Gastrocnemius medialis (tissue), 4 donors: ENCODE measurements around the gene MN1. TPM values are rescaled to one million over a fixed set of nuclear protein-coding genes. Genes with fewer than 3 reads are reported as not detected.

ENCODE experiments used
- ATAC-seq, 2 donors: fragments of 150-250 bp; one replicate each; pipeline ENCODE4 v1.9.1; 2016
- DNase-seq, 2 donors: peaks; one replicate each; pipeline ENCODE4 v3.0.0-alpha.2; 2019
- H3K27ac ChIP-seq, 4 donors: fragments of 200-600 bp; sonication (generic); 1 replicate in 1 of 4; 2 replicates in 3 of 4; pipeline ENCODE4 v1.5.1; 2016 to 2018; ENCODE audit warnings: mild to moderate bottlenecking in 2 of 4, moderate library complexity in 1 of 4
- H3K27me3 ChIP-seq, 3 donors: fragments of 200-600 bp; sonication (generic) in 2 of 3; 1 replicate in 1 of 3; 2 replicates in 2 of 3; pipeline versions ENCODE4 v1.5.1 to v1.6.0; 2016 to 2019; ENCODE audit warnings: mild to moderate bottlenecking in 1 of 3, moderate library complexity in 1 of 3
- H3K36me3 ChIP-seq, 2 donors: fragments of 200-600 bp; sonication (generic) in 1 of 2; one replicate each; pipeline ENCODE4 v1.5.1; 2017 to 2018
- H3K4me1 ChIP-seq, 2 donors: fragments of 200-600 bp; sonication (generic) in 1 of 2; one replicate each; pipeline ENCODE4 v1.5.1; 2016 to 2017; ENCODE audit warnings: mild to moderate bottlenecking in 2 of 2
- H3K4me3 ChIP-seq, 4 donors: fragments of 200-600 bp; sonication (generic) in 3 of 4; 1 replicate in 1 of 4; 2 replicates in 3 of 4; pipeline ENCODE4 v1.5.1; 2016 to 2019; ENCODE audit warnings: mild to moderate bottlenecking in 2 of 4
- H3K9me3 ChIP-seq, 3 donors: fragments of 200-600 bp; sonication (generic) in 2 of 3; 1 replicate in 1 of 3; 2 replicates in 2 of 3; pipeline ENCODE4 v1.5.1; 2016 to 2019
- POLR2A ChIP-seq, 2 donors: fragments of 450-650 bp; IDR thresholded peaks; one replicate each; pipeline ENCODE4 v1.6.1; 2017; ENCODE audit warnings: antibody characterized with exemption in 2 of 2, mild to moderate bottlenecking in 2 of 2, moderate library complexity in 2 of 2
- in situ Hi-C, 4 donors: fragments of 200-750 bp; cut with MboI; loops; one replicate each; pipeline versions ENCODE4 v1.15.0 to v1.8.0; 2017; ENCODE audit warnings: low sequenced_read_pairs in 4 of 4
- intact Hi-C: fragments of 100-400 bp; cut with DNase I; formaldehyde crosslinking; loops from one replicate; pipeline ENCODE4 v1.15.1; 2023; ENCODE audit warnings: low total_unique reads
- total RNA-seq, 4 donors: library from RNA; depleted of rRNA; stranded (reverse); fragments of >200 nt; gene quantifications; one replicate each; pipeline versions ENCODE4 v1.1.0 to v1.2.3, GENCODE V29; 2016
- TF ChIP-seq, protein P1 (sequence below), 5 experiments: fragments of 450-650 bp in 3 of 5; fragments of 200-600 bp in 2 of 5; sonication (generic) in 2 of 5; IDR thresholded peaks in 4 of 5; conservative IDR thresholded peaks in 1 of 5; 1 replicate in 4 of 5; 2 replicates in 1 of 5; pipeline ENCODE4 v1.5.1; 2016 to 2019; ENCODE audit warnings: antibody characterized with exemption in 5 of 5, mild to moderate bottlenecking in 3 of 5, moderate library complexity in 3 of 5

MN1 gene
- total RNA-seq, 4 donors from 2014 or later = 8.8 to 40.0 (median 36.6) TPM

DNA sequence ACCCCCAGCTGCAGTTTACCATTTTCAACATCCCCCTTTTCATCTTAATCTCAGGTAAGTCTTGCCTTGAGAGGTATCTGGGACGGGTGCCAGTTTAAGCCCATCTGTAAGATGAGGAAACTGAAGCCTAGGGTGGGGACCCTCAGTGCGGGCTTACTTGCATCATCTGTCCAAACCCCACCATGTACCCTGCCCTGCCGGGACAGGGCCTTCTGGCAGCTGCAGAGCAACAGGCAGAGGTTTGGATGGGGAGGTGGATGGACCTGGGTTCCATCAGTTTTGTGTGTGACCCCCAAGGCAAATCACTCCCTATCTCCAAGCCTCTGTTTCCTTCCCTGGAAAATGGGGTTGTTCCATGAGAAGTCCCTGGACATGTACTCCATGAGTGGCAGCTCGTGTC, 67.5 kb downstream of the MN1 start:
- in situ Hi-C loops (loop anchor here in 1 of 4 donors (25.0 kb wide), 1 partner anchor 322 kb away; no protein-coding TSS in a partner anchor), intact Hi-C loops (loop anchor here (10.0 kb wide), 1 partner anchor 271 kb away; no protein-coding TSS in a partner anchor)
- Histone ChIP-seq H3K4me1 (peaks cover 0 to 3% of the 10 kb centered on the region in 2 donors), H3K27ac (no peak overlapping the region), H3K4me3 (no peak overlapping the region), H3K36me3 (no peaks in the 10 kb centered on the region), H3K9me3 (no peaks in the 10 kb centered on the region), H3K27me3 (no peaks in the 10 kb centered on the region)
- ATAC-seq (no peak), DNase-seq (no peak)
- TF ChIP-seq POLR2A (IDR thresholded peaks at IDR 0.05) = no peak
- TF ChIP-seq, protein P1, sequence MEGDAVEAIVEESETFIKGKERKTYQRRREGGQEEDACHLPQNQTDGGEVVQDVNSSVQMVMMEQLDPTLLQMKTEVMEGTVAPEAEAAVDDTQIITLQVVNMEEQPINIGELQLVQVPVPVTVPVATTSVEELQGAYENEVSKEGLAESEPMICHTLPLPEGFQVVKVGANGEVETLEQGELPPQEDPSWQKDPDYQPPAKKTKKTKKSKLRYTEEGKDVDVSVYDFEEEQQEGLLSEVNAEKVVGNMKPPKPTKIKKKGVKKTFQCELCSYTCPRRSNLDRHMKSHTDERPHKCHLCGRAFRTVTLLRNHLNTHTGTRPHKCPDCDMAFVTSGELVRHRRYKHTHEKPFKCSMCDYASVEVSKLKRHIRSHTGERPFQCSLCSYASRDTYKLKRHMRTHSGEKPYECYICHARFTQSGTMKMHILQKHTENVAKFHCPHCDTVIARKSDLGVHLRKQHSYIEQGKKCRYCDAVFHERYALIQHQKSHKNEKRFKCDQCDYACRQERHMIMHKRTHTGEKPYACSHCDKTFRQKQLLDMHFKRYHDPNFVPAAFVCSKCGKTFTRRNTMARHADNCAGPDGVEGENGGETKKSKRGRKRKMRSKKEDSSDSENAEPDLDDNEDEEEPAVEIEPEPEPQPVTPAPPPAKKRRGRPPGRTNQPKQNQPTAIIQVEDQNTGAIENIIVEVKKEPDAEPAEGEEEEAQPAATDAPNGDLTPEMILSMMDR (IDR thresholded peaks at IDR 0.05 in 4 of 5, conservative IDR thresholded peaks at IDR 0.05 in 1 of 5) = no peak

DNA sequence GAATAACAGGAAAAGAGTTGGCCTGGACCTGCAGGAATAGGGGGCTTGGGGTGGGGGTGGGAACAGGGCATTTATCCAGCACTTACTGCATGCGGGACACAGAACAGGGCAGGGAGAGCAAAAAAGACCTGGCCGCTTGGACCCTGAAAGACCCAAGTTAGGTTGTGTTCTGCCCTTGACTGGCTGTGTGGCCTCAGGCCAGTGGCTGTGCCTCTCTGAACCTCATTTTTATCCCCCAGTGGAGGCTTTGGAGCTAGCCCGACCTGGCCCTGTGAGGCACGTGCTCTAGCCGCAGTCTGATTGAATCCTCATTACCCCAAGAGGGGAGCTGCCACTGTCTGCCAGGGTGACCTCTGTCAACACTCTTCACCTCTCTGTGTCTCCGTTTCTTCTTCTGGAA, 68.7 kb downstream of the MN1 start:
- TF ChIP-seq, protein P1 (IDR thresholded peaks at IDR 0.05 in 4 of 5, conservative IDR thresholded peaks at IDR 0.05 in 1 of 5) = no peak
- TF ChIP-seq POLR2A (IDR thresholded peaks at IDR 0.05) = no peak
- Histone ChIP-seq H3K27ac (no peak overlapping the region), H3K4me1 (peaks cover 0 to 4% of the 10 kb centered on the region in 2 donors), H3K4me3 (no peak overlapping the region), H3K36me3 (no peaks in the 10 kb centered on the region), H3K9me3 (no peaks in the 10 kb centered on the region), H3K27me3 (no peaks in the 10 kb centered on the region)
- no peak for ATAC-seq
- intact Hi-C loops (loop anchor here (10.0 kb wide), 1 partner anchor 272 kb away; no protein-coding TSS in a partner anchor), in situ Hi-C loops (loop anchor here in 1 of 4 donors (25.0 kb wide), 1 partner anchor 321 kb away; no protein-coding TSS in a partner anchor)
- DNase-seq = no peak

DNA sequence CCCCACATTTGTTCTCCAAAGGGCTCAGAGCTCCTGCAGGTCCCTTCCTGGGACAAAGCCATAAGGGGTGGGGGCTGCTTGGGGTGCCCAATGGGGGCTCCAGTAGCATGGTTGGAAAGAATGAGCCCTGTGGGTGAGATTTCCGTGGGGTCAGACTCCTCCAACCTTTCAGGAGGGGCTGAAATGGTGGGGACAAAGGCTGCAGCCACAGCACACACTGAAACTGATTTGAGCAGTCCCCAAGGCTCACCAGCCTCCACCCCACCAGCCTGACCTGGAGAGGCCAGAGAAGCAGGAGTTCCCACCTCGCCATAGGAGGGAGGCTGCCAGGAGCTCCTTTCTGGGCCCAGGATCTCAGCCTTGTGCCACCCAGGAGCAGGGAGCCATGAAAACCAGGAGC, 69.2 kb downstream of the MN1 start:
- Histone ChIP-seq H3K36me3 (no peaks in the 10 kb centered on the region), H3K27ac (no peak overlapping the region), H3K4me1 (peaks cover 4% of the 10 kb centered on the region in 2 donors), H3K4me3 (no peak overlapping the region), H3K27me3 (no peaks in the 10 kb centered on the region), H3K9me3 (no peaks in the 10 kb centered on the region)
- intact Hi-C loops = loop anchor here (10.0 kb wide), 1 partner anchor 272 kb away; no protein-coding TSS in a partner anchor
- DNase-seq = no peak
- TF ChIP-seq, protein P1 (IDR thresholded peaks at IDR 0.05 in 4 of 5, conservative IDR thresholded peaks at IDR 0.05 in 1 of 5) = no peak
- TF ChIP-seq POLR2A (IDR thresholded peaks at IDR 0.05) = no peak
- no peak for ATAC-seq
- in situ Hi-C loops = loop anchor here in 1 of 4 donors (25.0 kb wide), 1 partner anchor 320 kb away; no protein-coding TSS in a partner anchor

DNA sequence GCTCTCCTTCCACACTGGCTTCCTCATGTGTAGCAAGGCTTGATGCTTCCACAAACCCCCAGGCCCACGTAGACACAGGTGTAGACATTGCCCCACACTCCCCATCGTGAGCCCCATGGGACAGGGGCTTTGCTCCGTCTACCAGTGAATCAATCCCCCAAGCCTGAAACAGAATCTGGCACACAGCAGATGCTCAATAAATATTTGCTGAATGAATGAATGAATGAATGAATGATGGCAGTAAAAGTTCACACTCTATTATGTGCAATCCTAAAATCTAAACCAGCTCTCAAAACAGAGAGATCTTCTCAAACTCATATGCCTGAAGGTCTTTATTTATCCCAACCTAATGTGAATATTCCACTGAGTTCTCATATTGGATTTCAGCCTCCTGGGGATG, 69.9 kb downstream of the MN1 start:
- Histone ChIP-seq H3K4me3 (no peak overlapping the region), H3K36me3 (no peaks in the 10 kb centered on the region), H3K4me1 (peaks cover 4 to 6% of the 10 kb centered on the region in 2 donors), H3K27ac (no peak overlapping the region), H3K27me3 (no peaks in the 10 kb centered on the region), H3K9me3 (no peaks in the 10 kb centered on the region)
- TF ChIP-seq, protein P1 (IDR thresholded peaks at IDR 0.05 in 4 of 5, conservative IDR thresholded peaks at IDR 0.05 in 1 of 5) = no peak
- no peak for TF ChIP-seq POLR2A (IDR thresholded peaks at IDR 0.05)
- ATAC-seq (no peak), DNase-seq (no peak)
- intact Hi-C loops = loop anchor here (10.0 kb wide), 1 partner anchor 273 kb away; no protein-coding TSS in a partner anchor
- in situ Hi-C loops = loop anchor here in 1 of 4 donors (25.0 kb wide), 1 partner anchor 319 kb away; no protein-coding TSS in a partner anchor
